ENCODE data around the gene RPS16.

RPS16 gene

GRCh38 chr19:39385629-39386411 is 49.9 kb downstream of the RPS16 start:
- TF ChIP-seq SIN3A (IDR thresholded peaks at IDR 0.05; ENCODE audit: borderline replicate concordance, insufficient read depth, low read length) (no peak), REST (IDR thresholded peaks at IDR 0.05; ENCODE audit: insufficient read depth in 1 of 2, low read depth in 2 of 2, low read length in 2 of 2) (no peak), TAF1 (IDR thresholded peaks at IDR 0.05; ENCODE audit: borderline replicate concordance, insufficient read depth, low read length) (no peak), POLR2AphosphoS5 (IDR thresholded peaks at IDR 0.05; ENCODE audit: low read depth, low read length) (no peak), FOXP2 (optimal IDR thresholded peaks at IDR 0.05; ENCODE audit: borderline replicate concordance, extremely low read depth, extremely low read length, insufficient read depth) (no peak)

GRCh38 chr19:39384839-39385568 is 50.7 kb downstream of the RPS16 start:
- TF ChIP-seq FOXP2 (optimal IDR thresholded peaks at IDR 0.05; ENCODE audit: borderline replicate concordance, extremely low read depth, extremely low read length, insufficient read depth) (no peak), POLR2AphosphoS5 (IDR thresholded peaks at IDR 0.05; ENCODE audit: low read depth, low read length) (no peak)

Measured in PFSK-1 (cell line).